Motor neuron (in vitro differentiated cells): ENCODE measurements around the gene NCAPD3. TPM values are rescaled to one million over a fixed set of nuclear protein-coding genes. Genes with fewer than 3 reads are reported as not detected.
"Not testable (repeated sequence)": the region's sequence is repeated elsewhere in the genome, so short reads cannot be mapped to it uniquely, and the experiment has no call there.

Experiments used
- ATAC-seq, 8 experiments: fragments of 200-7000 bp; cut with Tn5 transposase; replicated peaks in 6 of 8; 2 replicates each; pipeline ENCODE4 v1.8.0; 2021; ENCODE audit warnings: mild to moderate bottlenecking in 8 of 8, moderate library complexity in 8 of 8
- H3K27ac ChIP-seq, 2 donors: fragments of 250-450 bp; sonication (Bioruptor Pico); 2 replicates each; pipeline ENCODE4 v1.9.0; 2021; ENCODE audit warnings: antibody characterized with exemption in 2 of 2, mild to moderate bottlenecking in 2 of 2, moderate library complexity in 1 of 2
- H3K4me1 ChIP-seq, 2 donors: fragments of 250-450 bp; sonication (Bioruptor Pico); replicated peaks in 1 of 2; 2 replicates each; pipeline ENCODE4 v1.6.1; 2021; ENCODE audit warnings: antibody characterized with exemption in 2 of 2, mild to moderate bottlenecking in 2 of 2, moderate library complexity in 1 of 2
- H3K4me3 ChIP-seq, 5 donors: fragments of 250-450 bp; sonication (Bioruptor Pico); 2 replicates each; pipeline ENCODE4 v1.9.0; 2021; ENCODE audit warnings: antibody characterized with exemption in 5 of 5, mild to moderate bottlenecking in 5 of 5, moderate library complexity in 4 of 5
- WGBS, 10 experiments: fragments of 450-650 bp; shearing (Covaris generic); methylation state at CpG; one replicate each; pipeline ENCODE4 v1.0.0; 2022; 5-methylcytosine and 5-hydroxymethylcytosine counted together
- in situ Hi-C, 9 experiments: fragments of 400-800 bp; cut with MboI; loops; one replicate each; pipeline ENCODE4 v1.15.0; 2021; ENCODE audit warnings: low sequenced_read_pairs in 9 of 9, low pct_unique_long_range_greater_than_20kb in 2 of 9; ENCODE audit not compliant: unreplicated experiment in 9 of 9
- total RNA-seq, 8 experiments: library from RNA; unstranded; fragments of 300-600 nt; gene quantifications; 2 replicates each; pipeline versions ENCODE4 v1.2.3 to v1.2.4, GENCODE V29; 2022

The NCAPD3 gene
- total RNA-seq, 8 experiments from 2014 or later: 6.5 to 54.4 (median 12.1) TPM

- Histone ChIP-seq H3K4me1 (no peaks in the 10 kb centered on the region), H3K4me3 (no peak overlapping the region), H3K27ac (no peak overlapping the region)
- 72 to 100% (median 84%) methylated on average over 1 to 9 of the region's 14 CpGs; no CpG with 5 or more reads in 2 of the 10 experiments for WGBS, 10 experiments
- peak in 3 of 8 experiments; percentile 36 to 50 (median 45) for ATAC-seq
- in situ Hi-C loops: no loop called here
Measured at GRCh38 chr11:134261626-134262488, 38.1 kb upstream of the NCAPD3 start.

GRCh38 chr11:134260983-134261382, 37.2 kb upstream of the NCAPD3 start:
- in situ Hi-C loops: no loop called here
- no peaks in the 10 kb centered on the region for H3K4me1 ChIP-seq

GRCh38 chr11:134260503-134260902, 36.7 kb upstream of the NCAPD3 start:
- ATAC-seq: no peak
- H3K4me3 ChIP-seq: no peak overlapping the region
- H3K4me1 ChIP-seq: no peaks in the 10 kb centered on the region
- no peak overlapping the region for H3K27ac ChIP-seq
- in situ Hi-C loops: no loop called here

More at GRCh38 chr11:134260983-134261382, 37.2 kb upstream of the NCAPD3 start:
- Histone ChIP-seq H3K4me3 (no peak overlapping the region), H3K27ac (no peak overlapping the region)
- ATAC-seq: no peak
- 80 to 100% (median 92%) methylated on average over 1 to 4 of the region's 16 CpGs; no CpG with 5 or more reads in 4 of the 10 experiments for WGBS, 10 experiments

- in situ Hi-C loops: no loop called here
- ATAC-seq: no peak
Measured at GRCh38 chr11:134258577-134258976, 34.8 kb upstream of the NCAPD3 start.

GRCh38 chr11:134257101-134257500, 33.3 kb upstream of the NCAPD3 start:
- WGBS, 10 experiments: 88 to 100% (median 97%) methylated on average over 1 to 7 of the region's 11 CpGs; no CpG with 5 or more reads in 4 of the 10 experiments

More at GRCh38 chr11:134258577-134258976, 34.8 kb upstream of the NCAPD3 start:
- H3K27ac ChIP-seq: no peak overlapping the region
- peaks cover 0 to 7% of the 10 kb centered on the region in 2 donors for H3K4me1 ChIP-seq
- no peak overlapping the region for H3K4me3 ChIP-seq
- 83 to 100% (median 100%) methylated on average over 1 to 3 of the region's 4 CpGs; no CpG with 5 or more reads in 2 of the 10 experiments for WGBS, 10 experiments

GRCh38 chr11:134255184-134255561, 31.4 kb upstream of the NCAPD3 start:
- ATAC-seq, in situ Hi-C loops, H3K4me3 ChIP-seq, H3K27ac ChIP-seq: not testable (repeated sequence)
- 93 to 100% (median 98%) methylated on average over 1 to 5 of the region's 5 CpGs for WGBS, 10 experiments
- peaks cover 7 to 17% of the 10 kb centered on the region in 2 donors for H3K4me1 ChIP-seq

More at GRCh38 chr11:134257101-134257500, 33.3 kb upstream of the NCAPD3 start:
- H3K4me3 ChIP-seq: no peak overlapping the region
- H3K4me1 ChIP-seq: peaks cover 2 to 10% of the 10 kb centered on the region in 2 donors
- ATAC-seq: no peak
- no peak overlapping the region for H3K27ac ChIP-seq
- in situ Hi-C loops: no loop called here

- in situ Hi-C loops: no loop called here
- H3K4me3 ChIP-seq: peak overlapping the region; percentile 70 to 91 (median 83)
- H3K27ac ChIP-seq: no peak overlapping the region
- no peak for ATAC-seq
- peaks cover 7 to 17% of the 10 kb centered on the region in 2 donors for H3K4me1 ChIP-seq
- 0 to 90% (median 57%) methylated on average over 1 to 3 of the region's 3 CpGs for WGBS, 10 experiments
Measured at GRCh38 chr11:134254433-134255183, 30.8 kb upstream of the NCAPD3 start.

- in situ Hi-C loops: no loop called here
- ATAC-seq: peak; percentile 97 to 99 (median 99)
Measured at GRCh38 chr11:134253188-134253993, 29.6 kb upstream of the NCAPD3 start, which contains the start of the genes ACAD8 and THYN1. Gene ACAD8 (plus strand): TSS chr11:134253568. CDS start chr11:134253601, 33 bp downstream. Gene THYN1 (minus strand): TSS chr11:134253352. CDS start chr11:134252882, 470 bp downstream.

GRCh38 chr11:134252346-134253187, 28.8 kb upstream of the NCAPD3 start:
- 0 to 50% (median 3%) methylated on average over 1 to 22 of the region's 27 CpGs for WGBS, 10 experiments
- Histone ChIP-seq H3K4me1 (peaks cover 7 to 17% of the 10 kb centered on the region in 2 donors), H3K4me3 (peak overlapping the region; percentile 70 to 91 (median 83)), H3K27ac (no peak overlapping the region)
- peak; percentile 30 to 51 (median 43) for ATAC-seq
- in situ Hi-C loops: no loop called here

More at GRCh38 chr11:134253188-134253993, 29.6 kb upstream of the NCAPD3 start, which contains the start of the genes ACAD8 and THYN1:
- H3K4me1 ChIP-seq: peaks cover 7 to 17% of the 10 kb centered on the region in 2 donors
- H3K4me3 ChIP-seq: peak within 1 kb of the TSS; percentile 70 to 91 (median 83)
- 0% methylated on average over 4 to 6 of the region's 70 CpGs; no CpG with 5 or more reads in 6 of the 10 experiments for WGBS, 10 experiments
- H3K27ac ChIP-seq: peak within 1 kb of the TSS in 1 of 2 donors; percentile 40

- in situ Hi-C loops: no loop called here
- no peak for ATAC-seq
- 75 to 100% (median 87%) methylated on average over 1 to 2 of the region's 2 CpGs; no CpG with 5 or more reads in 2 of the 10 experiments for WGBS, 10 experiments
- H3K4me3 ChIP-seq: no peak overlapping the region
- no peak overlapping the region for H3K27ac ChIP-seq
- H3K4me1 ChIP-seq: peaks cover 7 to 17% of the 10 kb centered on the region in 2 donors
Measured at GRCh38 chr11:134250675-134251074, 26.9 kb upstream of the NCAPD3 start.

- 94 to 100% (median 100%) methylated on average over 1 to 3 of the region's 3 CpGs; no CpG with 5 or more reads in 1 of the 10 experiments for WGBS, 10 experiments
- no peak overlapping the region for H3K4me3 ChIP-seq
- no peak overlapping the region for H3K27ac ChIP-seq
- in situ Hi-C loops: no loop called here
- no peak for ATAC-seq
- H3K4me1 ChIP-seq: peaks cover 7 to 17% of the 10 kb centered on the region in 2 donors
Measured at GRCh38 chr11:134250246-134250645, 26.5 kb upstream of the NCAPD3 start.
